HG02943 (cell line): ENCODE data around the gene NRG2.

Source experiments
- ATAC-seq: cut with Tn5 transposase; IDR thresholded peaks from one replicate; pipeline ENCODE4 v1.9.1; 2021; ENCODE audit warnings: mild to moderate bottlenecking, low read depth, moderate library complexity; ENCODE audit not compliant: unreplicated experiment

Gene NRG2

DNA sequence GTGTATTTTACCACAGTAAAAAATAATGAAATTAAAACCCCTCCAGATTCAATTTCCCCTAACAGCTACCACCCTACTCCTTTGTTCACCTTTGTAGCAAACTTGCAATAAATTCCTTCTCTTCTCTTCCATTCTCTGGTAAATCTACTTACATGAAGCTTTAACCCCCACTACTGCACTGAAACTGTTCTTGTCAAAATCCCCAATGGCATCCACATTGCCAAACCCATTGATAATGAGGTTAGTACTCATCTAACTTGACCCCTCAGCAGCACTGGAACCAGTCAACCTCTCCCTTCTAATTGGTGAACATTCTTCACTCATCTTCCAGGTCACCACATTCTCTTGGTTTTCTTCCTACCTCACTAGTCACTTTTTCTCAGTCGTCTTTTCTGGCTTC lies 29.6 kb downstream of the NRG2 start:
- ATAC-seq: no peak

DNA sequence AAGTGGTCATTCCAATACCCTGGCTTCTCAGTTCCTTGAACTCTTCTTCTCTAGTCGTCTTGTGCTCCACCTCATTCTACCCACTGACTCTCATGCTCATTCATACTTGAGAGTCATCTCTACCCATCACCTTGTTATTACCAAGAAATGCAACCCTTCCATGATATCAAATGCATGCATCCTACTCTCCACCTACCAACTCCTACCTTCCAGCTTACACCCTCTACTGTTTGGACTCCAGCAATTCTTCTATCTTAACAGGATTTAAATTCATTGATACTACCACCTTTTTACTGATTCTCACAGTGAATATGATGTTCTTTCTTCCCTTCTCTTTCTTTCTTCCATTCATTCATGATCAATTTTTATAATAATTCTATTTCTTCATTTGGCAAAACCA lies 30.7 kb downstream of the NRG2 start:
- ATAC-seq: no peak

DNA sequence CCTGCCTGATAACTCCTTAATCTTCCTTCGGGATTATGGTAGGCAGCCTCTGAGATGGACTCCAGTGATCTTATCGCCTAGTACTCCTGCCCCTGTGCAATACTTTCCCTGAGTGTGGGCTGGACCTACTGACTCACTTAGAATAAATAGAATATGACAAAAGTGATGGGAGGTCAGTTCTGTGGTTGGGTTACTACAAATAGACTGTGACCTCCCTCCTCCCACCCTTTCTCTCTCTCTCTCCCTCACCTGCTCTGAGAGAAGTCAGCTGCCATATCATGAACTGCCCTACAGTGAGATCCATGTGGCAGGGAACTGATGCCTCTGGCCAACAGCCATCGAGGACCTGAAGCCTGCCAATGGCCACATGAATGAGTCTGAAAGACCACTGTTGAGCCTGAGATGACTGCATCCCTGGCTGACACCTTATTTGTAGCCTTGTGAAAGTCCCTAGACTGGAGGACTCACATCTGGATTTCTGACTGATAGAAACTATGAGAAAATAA lies 31.7 kb downstream of the NRG2 start:
- ATAC-seq: no peak

DNA sequence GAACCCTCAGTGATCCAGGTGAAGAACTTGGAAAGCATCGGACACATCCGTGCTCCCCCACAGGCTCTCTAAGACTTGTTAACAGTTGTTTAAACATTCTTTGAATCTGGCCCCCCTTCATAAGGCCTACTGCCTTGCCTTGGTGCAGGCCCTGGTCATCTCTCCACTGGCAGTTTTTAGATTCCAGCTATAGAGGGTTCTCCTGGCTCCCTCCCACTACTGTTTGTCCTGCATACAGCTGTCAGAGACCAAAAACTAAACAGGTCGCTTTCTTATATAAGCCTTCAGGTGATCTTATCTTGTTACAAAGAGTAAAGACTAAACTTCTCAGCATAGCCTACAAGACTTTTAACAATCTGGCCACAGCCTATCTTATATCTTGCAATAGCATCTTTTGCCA lies 32.3 kb downstream of the NRG2 start:
- ATAC-seq: no peak

DNA sequence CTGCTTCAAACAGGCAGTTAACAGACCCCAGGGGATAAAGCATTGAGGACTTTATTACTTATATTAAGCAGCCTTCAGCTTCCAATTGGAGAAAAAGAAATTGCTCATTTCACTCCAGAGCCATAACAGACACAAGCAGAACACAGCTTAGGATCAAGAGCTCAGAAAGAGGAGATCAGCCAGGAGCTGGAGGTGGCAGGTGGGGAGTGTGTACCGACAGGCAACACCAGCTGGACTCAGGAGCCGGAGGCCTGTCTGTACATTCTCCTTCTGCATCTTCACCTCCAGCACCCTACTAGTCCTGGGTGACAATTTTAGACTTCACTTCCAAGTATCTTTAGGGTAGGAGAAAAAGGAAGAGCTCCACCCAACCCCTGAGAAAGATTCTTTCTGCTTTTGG lies 35.8 kb downstream of the NRG2 start:
- ATAC-seq: no peak

DNA sequence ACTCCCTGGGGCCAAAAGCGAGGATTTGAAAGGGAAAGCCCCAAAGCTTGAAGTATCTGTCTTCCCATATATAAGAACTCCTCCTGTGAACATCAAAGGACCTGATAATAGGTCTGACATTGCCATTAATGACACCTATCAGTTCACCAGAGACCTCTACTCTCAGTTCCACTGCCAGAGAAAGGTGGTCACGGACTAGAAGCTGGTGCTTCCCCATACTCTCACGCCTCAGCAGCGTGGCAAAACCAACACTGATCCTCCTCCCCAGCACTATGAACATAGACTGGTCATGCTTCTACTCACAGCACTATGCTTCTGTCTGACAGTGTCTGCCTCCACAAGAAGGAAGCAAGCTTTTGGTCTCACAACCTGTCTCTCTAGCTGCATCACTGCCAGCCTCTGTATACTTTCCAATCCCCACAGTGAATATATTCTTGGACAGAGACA lies 37.9 kb downstream of the NRG2 start:
- ATAC-seq: peak; percentile 86

DNA sequence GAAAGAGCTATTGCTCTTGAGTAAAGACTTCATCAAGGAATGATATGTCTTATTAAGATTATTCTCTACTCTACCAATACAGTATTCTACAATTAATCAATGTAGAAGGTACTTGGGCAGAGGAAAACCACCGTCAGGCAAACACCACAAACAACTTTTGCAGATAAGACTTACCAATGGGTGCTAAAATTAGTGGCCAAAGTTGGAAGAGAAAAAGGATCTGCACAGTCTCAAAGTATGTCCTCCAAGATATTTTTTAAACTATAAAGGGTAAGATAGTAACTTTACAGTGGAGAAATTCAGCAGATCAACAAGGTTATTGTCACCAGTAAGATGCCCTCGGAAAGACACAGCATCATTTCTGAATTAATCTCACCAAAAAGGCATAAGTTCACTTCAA lies 38.9 kb downstream of the NRG2 start:
- no peak for ATAC-seq

DNA sequence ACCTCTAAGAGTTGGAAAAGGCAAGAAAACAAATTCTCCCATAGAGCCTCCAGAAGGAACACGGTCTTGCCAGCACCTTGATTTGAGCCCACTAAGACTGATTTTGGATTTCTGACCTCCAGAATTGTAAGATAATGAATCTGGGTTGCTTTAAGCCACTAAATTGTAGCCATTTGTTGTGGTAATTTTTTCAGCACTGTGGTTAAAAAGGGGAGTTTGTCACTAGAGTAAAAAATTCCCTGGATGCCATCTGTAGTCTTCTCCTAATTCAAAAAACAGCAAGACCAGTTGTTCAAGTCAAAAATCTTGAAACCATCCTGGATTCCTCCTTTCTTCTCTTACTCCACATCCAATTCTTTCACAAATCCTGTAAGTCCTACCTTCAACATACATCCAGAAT lies 39.6 kb downstream of the NRG2 start:
- no peak for ATAC-seq

DNA sequence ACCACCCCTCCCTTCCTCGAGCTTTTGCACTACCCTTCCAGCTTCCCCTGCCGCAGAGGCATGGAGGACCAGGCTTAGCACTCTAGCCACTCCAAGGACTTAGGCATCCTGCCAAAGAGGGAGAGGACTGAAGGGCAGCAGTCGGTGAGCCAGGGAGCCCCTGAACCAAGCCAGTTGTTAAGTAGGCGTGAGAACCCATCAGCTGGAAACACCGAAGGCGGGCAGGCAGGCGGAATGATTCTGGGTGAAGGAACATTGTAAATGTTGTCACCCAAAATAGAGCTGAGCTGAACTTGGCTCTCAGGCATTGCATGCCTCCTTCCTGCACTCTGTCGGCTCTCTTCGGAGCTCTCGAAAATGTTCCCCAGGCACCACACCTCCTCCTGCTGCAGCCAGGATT lies 42.8 kb downstream of the NRG2 start:
- ATAC-seq: no peak

DNA sequence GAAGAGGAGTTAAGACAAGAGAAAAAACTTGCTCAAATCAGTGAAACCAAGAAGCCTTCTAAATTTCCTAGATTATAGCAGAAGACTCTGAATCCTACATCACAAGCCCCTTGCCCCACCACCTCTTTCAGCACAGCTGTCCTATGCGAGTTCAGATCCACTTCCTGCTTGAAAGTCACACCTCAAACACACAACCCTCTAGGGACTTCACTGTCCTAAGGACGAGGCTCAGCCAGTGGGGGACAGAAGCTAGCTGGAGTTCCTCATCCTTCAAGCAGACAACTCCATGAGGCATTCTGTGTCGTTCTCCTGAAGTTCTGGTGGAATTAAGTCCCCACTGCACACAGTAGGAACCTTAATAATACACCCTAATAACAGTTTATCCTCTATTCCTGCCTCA lies 44.3 kb downstream of the NRG2 start:
- ATAC-seq: no peak

DNA sequence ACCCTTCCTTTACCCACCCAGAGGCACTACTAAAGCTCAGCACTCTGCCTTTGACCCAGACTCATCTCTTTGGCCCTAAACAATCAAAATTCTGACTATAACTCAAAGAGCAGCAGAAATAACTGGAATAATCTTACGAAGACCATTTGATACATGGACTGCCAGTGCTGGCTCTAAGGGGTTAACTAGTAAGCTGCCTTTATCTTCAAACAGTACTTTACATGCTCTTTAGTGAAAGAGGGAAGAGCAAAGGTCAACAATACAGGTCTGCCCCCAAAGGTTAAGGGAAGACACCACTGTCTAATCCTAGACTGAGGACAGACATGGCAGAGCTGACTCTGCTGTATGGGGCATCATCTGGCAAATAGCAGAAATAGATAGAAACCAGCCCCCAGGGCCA lies 45.8 kb downstream of the NRG2 start:
- no peak for ATAC-seq

DNA sequence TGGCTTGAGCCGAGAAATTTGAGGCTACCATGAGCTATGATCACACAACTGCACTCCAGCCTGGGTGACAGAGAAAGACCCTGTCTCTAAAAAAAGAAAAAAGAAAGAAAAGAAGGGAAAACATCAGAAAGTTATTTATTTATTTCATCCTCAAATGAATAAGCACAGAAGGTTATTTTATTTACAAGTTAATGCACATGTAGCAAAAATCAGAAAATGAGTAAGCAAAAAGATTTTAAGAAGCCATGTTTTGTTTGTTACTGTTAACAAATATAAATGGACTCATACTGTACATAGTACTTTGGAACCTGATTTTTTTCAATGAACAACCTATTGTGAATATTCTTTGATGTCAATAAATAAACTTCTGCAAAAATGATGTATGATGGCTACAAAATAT lies 47.2 kb downstream of the NRG2 start:
- ATAC-seq: no peak

DNA sequence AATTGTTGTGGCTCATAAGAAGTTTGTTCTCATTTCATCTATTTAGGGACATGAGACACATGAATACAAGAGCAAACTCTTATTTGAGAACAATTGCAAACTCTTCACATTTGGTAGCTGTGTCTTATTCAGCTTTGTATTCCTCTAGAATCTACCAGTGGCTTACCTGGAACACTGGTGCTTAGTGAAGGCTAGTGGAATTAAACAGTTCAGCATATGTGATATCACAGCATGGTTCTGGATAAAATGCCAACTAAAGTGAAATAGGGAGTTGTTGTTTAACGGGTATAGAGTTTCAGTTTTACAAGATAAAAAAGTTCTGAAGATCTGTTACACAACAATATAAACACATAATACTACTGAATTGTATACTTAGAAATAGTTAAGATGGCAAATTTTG lies 48.9 kb downstream of the NRG2 start:
- ATAC-seq: no peak

DNA sequence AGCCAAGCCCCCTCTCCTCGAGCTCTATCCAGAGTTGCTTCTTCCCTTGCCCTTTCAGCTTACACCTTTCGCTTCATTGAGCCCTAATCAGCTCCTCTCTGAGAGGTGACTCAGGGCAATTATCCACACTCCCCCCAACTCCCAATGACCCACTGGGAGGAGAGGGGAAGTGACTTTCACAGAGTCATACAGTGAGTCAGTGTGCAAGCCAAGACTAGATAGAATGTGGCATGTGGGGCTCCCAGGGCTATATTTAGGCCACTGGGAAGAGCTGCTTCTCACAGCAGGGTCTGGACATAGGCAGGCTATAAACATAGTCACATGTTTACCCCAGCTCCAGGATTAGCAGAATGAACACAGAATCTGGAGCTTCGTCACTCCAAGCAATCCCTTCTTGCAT lies 57.4 kb downstream of the NRG2 start:
- ATAC-seq: no peak

DNA sequence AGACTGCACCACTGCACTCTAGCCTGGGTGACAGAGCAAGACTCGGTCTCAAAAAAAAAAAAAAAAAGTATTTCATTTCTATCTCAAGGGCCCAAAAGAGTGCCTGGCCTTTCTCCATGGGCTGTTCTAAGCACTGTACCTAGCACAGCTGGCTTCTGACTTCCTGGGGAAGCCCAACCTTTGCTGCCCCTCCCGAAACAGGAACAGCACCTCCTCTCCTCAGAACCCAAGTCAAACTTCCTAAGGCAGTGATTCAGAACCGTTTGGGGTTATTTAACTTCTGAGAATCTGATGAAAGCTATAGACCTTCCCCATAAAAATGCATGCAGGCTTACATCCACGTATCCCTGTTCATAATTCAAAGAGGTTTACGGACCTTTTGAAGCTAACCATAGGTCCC lies 57.8 kb downstream of the NRG2 start:
- ATAC-seq: no peak

DNA sequence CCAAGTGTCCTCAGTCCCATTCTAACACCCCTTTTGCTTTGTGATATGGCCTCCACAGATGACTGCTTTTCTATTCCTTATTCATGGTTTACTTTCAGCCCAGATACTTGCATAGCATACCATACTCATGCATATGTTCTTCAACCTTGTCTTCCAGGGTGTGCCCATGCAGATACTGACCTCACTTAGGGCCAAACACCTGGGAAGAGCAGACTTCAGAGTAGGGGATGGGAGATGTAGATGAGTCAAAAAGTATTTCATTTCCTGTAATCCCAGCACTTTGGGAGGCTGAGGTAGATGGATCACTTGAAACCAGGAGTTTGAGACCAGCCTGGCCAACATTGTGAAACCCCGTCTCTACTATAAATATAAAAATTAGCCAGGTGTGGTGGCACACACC lies 58.3 kb downstream of the NRG2 start:
- no peak for ATAC-seq

DNA sequence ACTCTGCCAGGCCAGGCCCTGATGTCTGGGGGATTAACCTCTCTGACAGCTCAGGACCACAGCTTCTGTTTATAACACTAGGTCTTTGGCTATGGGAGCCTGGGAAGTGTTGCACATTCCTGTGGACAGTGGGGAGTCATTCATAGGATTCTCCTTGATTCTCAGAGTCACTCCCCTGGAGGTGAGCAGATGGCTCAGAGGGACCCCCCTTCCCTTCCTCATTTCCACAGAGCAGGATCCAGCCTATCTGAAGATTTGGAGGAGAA lies 60.2 kb downstream of the NRG2 start:
- no peak for ATAC-seq

DNA sequence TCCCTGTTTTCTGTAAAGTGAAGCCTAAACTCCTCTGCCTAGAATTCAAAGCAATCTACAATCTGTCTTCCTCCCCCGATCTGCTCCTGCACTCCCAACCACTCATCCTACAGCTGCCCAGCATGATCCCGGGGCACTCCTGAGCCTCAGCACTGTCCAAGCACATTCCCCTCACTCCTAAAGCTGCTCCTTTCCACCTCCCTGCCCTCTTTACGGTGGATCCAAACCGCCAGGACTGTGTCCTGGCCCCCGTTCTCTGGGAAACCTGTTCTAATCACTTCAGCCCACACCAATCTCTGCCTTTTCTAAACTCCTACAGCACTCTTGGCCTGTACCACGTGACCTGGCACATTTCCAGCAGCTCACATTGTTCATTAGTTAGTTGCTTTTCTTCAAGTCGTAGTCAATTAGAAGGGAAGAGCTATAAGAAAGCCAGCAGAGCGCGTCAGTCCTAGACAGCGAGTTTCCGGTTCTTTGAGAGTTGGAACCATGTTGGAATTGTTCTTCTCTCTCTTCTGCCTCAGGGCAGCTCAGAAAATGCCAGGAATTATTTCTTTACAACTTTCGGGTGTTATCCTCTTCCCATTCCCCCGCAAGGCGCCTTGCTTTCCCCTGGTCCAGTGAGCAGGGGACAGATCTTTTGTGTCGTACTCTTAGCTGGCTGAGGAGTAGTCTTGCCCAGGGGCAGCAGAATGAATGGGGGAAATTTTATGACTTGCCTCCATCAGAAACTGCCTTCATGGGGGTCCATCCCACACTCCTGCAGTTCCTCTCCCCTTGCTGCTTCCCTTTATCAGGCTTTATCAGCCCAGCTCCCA lies 60.7 kb downstream of the NRG2 start:
- no peak for ATAC-seq

DNA sequence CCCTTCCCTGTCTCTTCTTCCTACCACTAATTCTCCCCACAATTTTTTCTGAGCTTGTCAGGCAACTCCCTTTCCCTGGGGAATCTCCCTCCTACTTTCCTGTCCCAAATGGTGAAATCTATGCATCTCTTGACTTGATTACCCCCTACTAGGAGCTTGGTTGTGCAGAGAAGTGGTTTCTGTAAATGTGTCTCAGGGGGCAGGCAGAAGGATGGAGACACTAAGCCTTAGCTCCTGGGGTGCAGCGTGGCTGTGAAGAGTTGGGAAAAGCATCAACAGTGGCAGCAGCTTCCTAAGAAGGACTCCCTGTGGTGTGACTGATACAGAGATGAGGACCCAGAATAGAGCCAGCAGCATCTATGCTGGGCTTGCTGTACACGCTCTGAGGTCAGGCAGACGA lies 62.3 kb downstream of the NRG2 start:
- no peak for ATAC-seq

DNA sequence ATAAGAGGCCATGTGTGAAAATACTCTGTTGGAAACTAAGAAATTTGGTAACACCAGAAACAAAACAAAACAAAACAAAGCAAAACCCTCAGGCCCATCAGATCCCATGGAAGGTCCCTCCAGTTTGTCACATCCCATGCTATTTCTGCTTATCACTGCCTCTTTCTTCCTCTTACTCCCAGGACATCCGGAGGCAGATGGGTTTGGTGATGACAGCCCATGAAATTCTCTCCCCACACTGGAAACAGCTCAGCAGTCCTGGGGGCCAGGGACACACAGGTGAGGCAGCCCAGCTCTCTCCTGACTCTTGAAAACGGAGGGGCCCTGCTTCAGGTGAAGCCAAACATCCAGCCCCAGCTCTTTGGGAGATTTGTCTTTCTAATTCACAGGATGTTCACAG lies 63.2 kb downstream of the NRG2 start:
- ATAC-seq: no peak

DNA sequence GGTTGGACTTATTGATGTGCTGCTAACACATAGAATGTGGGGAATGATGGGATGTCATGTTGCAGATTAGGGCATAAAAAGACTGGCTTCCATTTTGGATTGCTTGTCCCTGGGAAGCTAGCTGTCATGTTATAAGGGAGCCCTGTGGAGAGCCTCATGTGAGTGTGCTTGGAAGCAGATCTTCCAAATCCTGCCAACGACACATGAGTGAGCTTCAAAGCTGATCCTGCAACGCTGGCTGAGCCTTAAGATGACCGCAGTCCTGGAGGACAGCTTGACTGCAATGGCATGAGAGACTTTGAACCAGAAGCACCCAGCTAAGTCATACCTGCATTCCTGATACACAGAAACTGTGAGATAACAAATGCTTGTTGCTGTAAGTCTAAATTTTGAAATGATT lies 63.6 kb downstream of the NRG2 start:
- no peak for ATAC-seq

DNA sequence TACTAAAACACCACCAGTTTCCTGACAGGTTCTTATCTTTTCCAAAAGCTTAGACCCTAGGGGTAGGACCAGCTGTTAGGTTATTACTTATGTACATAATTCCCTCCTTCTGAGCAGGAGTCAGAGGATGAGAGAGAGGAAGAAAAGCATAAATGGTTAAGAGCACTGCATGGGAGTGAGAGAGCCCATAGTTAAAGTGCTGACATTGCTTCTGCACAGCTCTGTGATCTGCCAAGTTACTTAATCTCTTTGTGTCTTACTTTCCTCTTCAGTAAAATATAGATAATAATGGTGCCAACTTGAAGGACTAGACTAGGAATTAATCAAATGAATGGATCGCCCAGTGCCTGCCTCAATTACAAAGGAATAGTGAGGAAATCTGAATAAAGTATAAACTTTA lies 66.4 kb downstream of the NRG2 start:
- no peak for ATAC-seq

DNA sequence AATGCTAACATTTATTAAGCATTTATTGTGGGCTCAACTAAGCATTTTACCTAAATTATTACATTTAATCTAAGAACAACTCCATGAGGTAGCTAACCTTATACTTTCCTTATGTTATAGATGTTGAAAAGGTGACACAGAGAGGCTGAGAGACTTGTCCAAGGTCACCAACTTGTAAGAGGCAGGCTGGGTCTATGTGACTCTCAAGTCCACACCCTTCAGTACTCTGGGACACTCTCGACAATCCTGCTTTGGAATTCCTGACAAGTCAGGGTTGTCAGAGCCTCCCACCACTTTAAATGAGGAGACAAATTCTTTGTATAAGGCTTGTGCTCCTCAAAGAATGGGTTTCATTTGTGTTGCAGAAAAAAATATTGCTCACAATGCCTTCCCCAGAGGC lies 67.2 kb downstream of the NRG2 start:
- no peak for ATAC-seq
